Esophagus (tissue), 2 donors: ENCODE results near the gene F13A1. TPM values are rescaled to one million over a fixed set of nuclear protein-coding genes. Genes with fewer than 3 reads are reported as not detected.

Experiments used
- H3K27ac ChIP-seq, 2 donors: one replicate each; pipeline ENCODE4 v1.5.1; 2013; ENCODE audit warnings: low read depth in 2 of 2, mild to moderate bottlenecking in 2 of 2, inconsistent platforms in 1 of 2, low read length in 1 of 2, moderate library complexity in 1 of 2
- H3K27me3 ChIP-seq, 2 donors: one replicate each; pipeline ENCODE4 v1.6.1; 2013; ENCODE audit warnings: low read length in 2 of 2, control low read depth in 1 of 2, mild to moderate bottlenecking in 1 of 2; ENCODE audit not compliant: insufficient read depth in 2 of 2, control insufficient read depth in 1 of 2
- H3K36me3 ChIP-seq, 2 donors: one replicate each; pipeline ENCODE4 v1.6.1; 2013; ENCODE audit warnings: low read length in 1 of 2; ENCODE audit not compliant: control insufficient read depth in 2 of 2, insufficient read depth in 2 of 2
- H3K4me1 ChIP-seq, 2 donors: one replicate each; pipeline ENCODE4 v1.6.1; 2013; ENCODE audit warnings: low read length in 1 of 2; ENCODE audit not compliant: control insufficient read depth in 2 of 2, insufficient read depth in 2 of 2
- H3K4me3 ChIP-seq, 2 donors: one replicate each; pipeline ENCODE4 v1.5.1; 2013; ENCODE audit warnings: low read length in 2 of 2, mild to moderate bottlenecking in 2 of 2, low read depth in 1 of 2, moderate library complexity in 1 of 2
- H3K9me3 ChIP-seq, 2 donors: one replicate each; pipeline ENCODE4 v1.6.1; 2013; ENCODE audit warnings: mild to moderate bottlenecking in 2 of 2, low read depth in 1 of 2, low read length in 1 of 2, moderate library complexity in 1 of 2; ENCODE audit not compliant: control insufficient read depth in 2 of 2, insufficient read depth in 1 of 2
- WGBS, 2 donors: extraction: QIAGEN DNeasy Blood & Tissue Kit; methylation state at CpG; one replicate each; pipeline ENCODE4 v1.1.7; 2013; 5-methylcytosine and 5-hydroxymethylcytosine counted together
- polyA plus RNA-seq, 2 donors: library from polyadenylated mRNA; stranded (reverse); fragments of 200-250 nt; gene quantifications; one replicate each; pipeline ENCODE4 v1.2.3, GENCODE V29; 2013
- donor health status: healthy with polysubstance abuse.
- donor health status: Bipolar disorder and iron deficiency.

Gene F13A1
- polyA plus RNA-seq, 2 donors, result 4.1 to 4.5 TPM

GRCh38 chr6:6351511-6352025 is 31.1 kb upstream of the F13A1 start:
- Histone ChIP-seq H3K4me1 (no peaks in the 10 kb centered on the region), H3K4me3 (no peak overlapping the region), H3K27ac (no peak overlapping the region), H3K9me3 (no peaks in the 10 kb centered on the region), H3K36me3 (no peaks in the 10 kb centered on the region), H3K27me3 (peaks cover 0 to 3% of the 10 kb centered on the region in 2 donors)
- WGBS, 2 donors, result 40 to 45% methylated on average over 6 of the region's 6 CpGs

DNA sequence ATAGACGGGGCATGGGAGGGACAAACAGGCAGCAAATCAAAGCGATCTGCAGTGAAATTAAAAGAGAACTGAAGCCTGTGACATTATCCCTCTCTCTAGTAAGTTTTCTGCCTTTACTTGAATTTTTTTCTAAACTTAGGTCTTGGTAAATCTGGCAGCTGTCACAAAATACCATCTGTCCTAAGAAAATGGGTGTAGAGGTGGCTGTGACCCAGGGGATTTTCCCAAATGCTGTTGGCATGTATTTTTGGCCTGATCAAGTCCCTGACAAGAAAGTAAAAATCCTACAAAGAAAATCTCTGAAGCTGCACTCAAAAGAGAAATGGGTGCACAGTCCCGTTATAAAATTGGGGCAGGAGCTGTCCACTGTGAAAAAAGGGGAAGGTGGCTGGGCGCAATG is 30.2 kb upstream of the F13A1 start:
- Histone ChIP-seq H3K27me3 (peaks cover 0 to 3% of the 10 kb centered on the region in 2 donors), H3K9me3 (no peaks in the 10 kb centered on the region), H3K36me3 (no peaks in the 10 kb centered on the region), H3K27ac (no peak overlapping the region), H3K4me3 (no peak overlapping the region), H3K4me1 (no peaks in the 10 kb centered on the region)
- WGBS, 2 donors, result 77 to 81% methylated on average over 4 of the region's 4 CpGs

- 71 to 74% methylated on average over 5 of the region's 5 CpGs for WGBS, 2 donors
- H3K27ac ChIP-seq, result no peak overlapping the region
- no peaks in the 10 kb centered on the region for H3K4me1 ChIP-seq
- no peak overlapping the region for H3K4me3 ChIP-seq
- H3K27me3 ChIP-seq, result peaks cover 0 to 3% of the 10 kb centered on the region in 2 donors
- H3K36me3 ChIP-seq, result no peaks in the 10 kb centered on the region
- no peaks in the 10 kb centered on the region for H3K9me3 ChIP-seq
Measured at GRCh38 chr6:6348256-6348655, 27.8 kb upstream of the F13A1 start.

- Histone ChIP-seq H3K9me3 (no peaks in the 10 kb centered on the region), H3K4me3 (no peak overlapping the region), H3K27ac (no peak overlapping the region), H3K27me3 (peaks cover 0 to 3% of the 10 kb centered on the region in 2 donors), H3K36me3 (no peaks in the 10 kb centered on the region), H3K4me1 (no peaks in the 10 kb centered on the region)
- 67 to 69% methylated on average over 3 of the region's 3 CpGs for WGBS, 2 donors
Measured at GRCh38 chr6:6346427-6347023, 26.1 kb upstream of the F13A1 start.

- no peaks in the 10 kb centered on the region for H3K9me3 ChIP-seq
- 60 to 81% methylated on average over 1 of the region's 1 CpG for WGBS, 2 donors
- no peaks in the 10 kb centered on the region for H3K4me1 ChIP-seq
- H3K36me3 ChIP-seq, result no peaks in the 10 kb centered on the region
- no peak overlapping the region for H3K4me3 ChIP-seq
- no peaks in the 10 kb centered on the region for H3K27me3 ChIP-seq
- no peak overlapping the region for H3K27ac ChIP-seq
Measured at GRCh38 chr6:6333501-6333900, 13.0 kb upstream of the F13A1 start.

DNA sequence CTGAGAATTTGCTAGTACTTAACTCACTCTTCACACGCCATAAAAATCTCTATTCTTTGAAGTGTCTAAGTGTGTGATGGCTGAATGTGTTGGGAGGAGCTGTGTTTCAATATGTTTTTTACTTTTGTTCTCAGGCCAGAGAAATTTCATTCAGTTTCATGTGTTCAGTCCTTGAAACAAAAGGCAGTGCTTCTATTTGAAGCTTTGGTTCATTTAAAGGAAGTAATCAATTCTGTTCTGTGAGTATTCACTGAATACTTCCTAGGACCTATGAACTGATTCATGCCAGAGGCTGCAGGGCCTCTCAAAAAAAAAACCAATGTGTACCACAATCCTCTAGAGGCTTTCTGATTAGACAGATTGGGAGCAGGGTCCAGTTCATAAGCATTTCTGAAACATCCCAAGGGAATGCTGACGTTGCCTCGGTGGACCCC is 12.4 kb upstream of the F13A1 start:
- Histone ChIP-seq H3K27ac (no peak overlapping the region), H3K36me3 (no peaks in the 10 kb centered on the region), H3K9me3 (no peaks in the 10 kb centered on the region), H3K4me1 (no peaks in the 10 kb centered on the region), H3K27me3 (no peaks in the 10 kb centered on the region), H3K4me3 (no peak overlapping the region)
- WGBS, 2 donors, result 67 to 75% methylated on average over 3 of the region's 3 CpGs

- H3K27ac ChIP-seq, result no peak overlapping the region
- H3K36me3 ChIP-seq, result no peaks in the 10 kb centered on the region
- no peaks in the 10 kb centered on the region for H3K27me3 ChIP-seq
- no peaks in the 10 kb centered on the region for H3K4me1 ChIP-seq
- H3K4me3 ChIP-seq, result no peak overlapping the region
- H3K9me3 ChIP-seq, result no peaks in the 10 kb centered on the region
- WGBS, 2 donors, result 45 to 53% methylated on average over 6 of the region's 6 CpGs
Measured at GRCh38 chr6:6331946-6332601, 11.6 kb upstream of the F13A1 start.

DNA sequence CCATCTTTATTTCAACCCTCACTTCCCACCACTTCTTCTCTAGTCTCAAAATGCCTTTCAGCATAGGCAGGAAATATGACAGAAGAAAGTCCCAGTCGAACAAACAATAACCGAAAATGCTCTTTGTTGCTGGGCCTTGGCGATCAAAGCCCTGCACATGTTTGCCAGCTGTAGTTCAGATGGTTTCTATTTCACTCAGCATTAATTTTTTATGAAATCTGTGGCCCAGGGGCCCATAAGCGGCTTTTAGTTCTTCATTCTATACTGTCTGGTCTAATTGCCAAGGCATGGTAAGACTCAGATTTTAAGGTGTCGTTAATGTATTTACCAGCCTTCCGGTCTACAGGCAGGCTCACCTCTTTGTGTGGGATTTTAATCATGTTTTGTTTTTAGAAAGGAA is 10.9 kb upstream of the F13A1 start:
- no peaks in the 10 kb centered on the region for H3K4me1 ChIP-seq
- H3K36me3 ChIP-seq, result no peaks in the 10 kb centered on the region
- H3K27ac ChIP-seq, result no peak overlapping the region
- H3K27me3 ChIP-seq, result no peaks in the 10 kb centered on the region
- H3K9me3 ChIP-seq, result no peaks in the 10 kb centered on the region
- 68 to 74% methylated on average over 6 of the region's 6 CpGs for WGBS, 2 donors
- no peak overlapping the region for H3K4me3 ChIP-seq

DNA sequence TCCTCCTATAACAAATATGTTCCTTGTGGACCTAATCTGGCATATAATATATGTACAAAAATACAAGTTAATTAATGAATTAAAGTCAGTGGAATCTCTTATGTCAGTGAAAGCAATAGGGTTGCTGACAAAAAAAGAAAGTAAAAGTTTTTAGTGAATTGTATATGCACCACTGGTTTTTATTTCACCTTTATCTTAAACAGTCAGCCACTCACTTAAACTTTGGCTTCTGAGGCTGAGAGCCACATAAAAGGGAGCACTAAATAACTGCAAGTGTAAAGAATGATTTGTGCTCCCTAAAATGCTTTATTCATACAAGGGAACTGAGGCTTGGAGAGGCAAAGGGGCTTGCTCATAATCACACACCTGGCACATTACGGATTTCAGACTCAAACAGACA is 9.9 kb upstream of the F13A1 start:
- Histone ChIP-seq H3K27me3 (no peaks in the 10 kb centered on the region), H3K4me1 (no peaks in the 10 kb centered on the region), H3K36me3 (no peaks in the 10 kb centered on the region), H3K4me3 (no peak overlapping the region), H3K27ac (no peak overlapping the region), H3K9me3 (no peaks in the 10 kb centered on the region)
- 81 to 89% methylated on average over 1 of the region's 1 CpG for WGBS, 2 donors

GRCh38 chr6:6328451-6328850 is 8.0 kb upstream of the F13A1 start:
- no peak overlapping the region for H3K4me3 ChIP-seq
- no peak overlapping the region for H3K27ac ChIP-seq
- no peaks in the 10 kb centered on the region for H3K36me3 ChIP-seq
- no peaks in the 10 kb centered on the region for H3K9me3 ChIP-seq
- H3K27me3 ChIP-seq, result no peaks in the 10 kb centered on the region
- 66 to 74% methylated on average over 3 of the region's 3 CpGs for WGBS, 2 donors
- no peaks in the 10 kb centered on the region for H3K4me1 ChIP-seq
